ENCODE measurements around the gene POLE3. TPM values are rescaled to one million over a fixed set of nuclear protein-coding genes. Genes with fewer than 3 reads are reported as not detected.

The POLE3 gene
- total and polyA plus RNA-seq, 9 of the 15 experiments (the other 6 are each of a cell fraction or from before 2014, with no cell fraction given): 52.6 to 179 (median 110) TPM

DNA sequence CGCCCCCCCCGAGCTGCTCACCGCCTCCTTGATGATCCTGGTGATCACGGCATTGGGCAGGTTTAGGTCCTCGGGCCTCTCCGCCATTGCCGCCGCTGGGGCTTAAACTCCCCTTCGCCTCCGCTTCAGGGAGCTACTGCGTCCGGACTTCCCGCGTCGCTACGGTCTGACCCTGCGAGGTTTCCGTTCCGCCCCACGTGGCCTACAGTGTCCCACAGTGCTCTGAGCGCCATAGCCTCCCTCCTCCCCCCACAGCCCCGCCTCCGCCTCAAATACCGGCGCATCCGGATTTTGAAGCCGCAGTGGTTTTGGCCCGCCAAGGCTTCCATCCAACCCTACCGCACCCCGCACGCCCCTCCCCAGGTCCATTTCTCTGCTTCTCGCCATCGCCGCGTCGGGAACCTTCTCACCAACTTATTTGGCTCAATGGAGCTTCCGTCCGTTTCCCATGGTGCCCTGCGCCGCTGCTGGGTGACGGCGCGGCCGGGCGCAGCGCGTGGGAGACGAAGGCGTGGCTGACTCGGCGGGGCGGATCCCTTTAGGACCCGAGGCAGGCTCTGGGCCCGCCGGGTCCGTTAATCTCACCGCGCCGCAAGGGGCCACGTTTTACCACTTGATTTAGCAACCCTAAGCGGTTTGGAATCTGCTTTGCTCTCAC is at the start of gene POLE3, which contains the start of gene C9orf43 (continued):
- no peak for TF ChIP-seq FOXO4 (CRISPR knock-in tag; IDR thresholded peaks at IDR 0.05)
- TF ChIP-seq PRMT5 (CRISPR knock-in tag; IDR thresholded peaks at IDR 0.05): no peak
- TF ChIP-seq RBBP5 (IDR thresholded peaks at IDR 0.05; ENCODE audit: borderline replicate concordance, insufficient read depth, low read length, poor library complexity, severe bottlenecking): peak; percentile 99
- TF ChIP-seq SLC30A9 (CRISPR knock-in tag; IDR thresholded peaks at IDR 0.05): no peak
- TF ChIP-seq NR2C2 (CRISPR knock-in tag; IDR thresholded peaks at IDR 0.05): peak; percentile 26; the same call in 1 of the 2 replicates
- TF ChIP-seq NR2C2 (tag; IDR thresholded peaks at IDR 0.05): peak; percentile 90
- TF ChIP-seq ZNF224 (CRISPR knock-in tag; IDR thresholded peaks at IDR 0.05): no peak
- no peak for TF ChIP-seq HNRNPH1 (optimal IDR thresholded peaks at IDR 0.05; ENCODE audit: low read depth, low read length)
- no peak for TF ChIP-seq FOXJ3 (CRISPR knock-in tag; IDR thresholded peaks at IDR 0.05)
- no peak for TF ChIP-seq ZNF121 (CRISPR knock-in tag; conservative IDR thresholded peaks at IDR 0.05)
- TF ChIP-seq, protein P1, sequence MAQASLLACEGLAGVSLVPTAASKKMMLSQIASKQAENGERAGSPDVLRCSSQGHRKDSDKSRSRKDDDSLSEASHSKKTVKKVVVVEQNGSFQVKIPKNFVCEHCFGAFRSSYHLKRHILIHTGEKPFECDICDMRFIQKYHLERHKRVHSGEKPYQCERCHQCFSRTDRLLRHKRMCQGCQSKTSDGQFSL (CRISPR knock-in tag; IDR thresholded peaks at IDR 0.05): peak; percentile 95
- TF ChIP-seq, protein P1 (tag; IDR thresholded peaks at IDR 0.05): peak in 1 of 2 experiments; percentile 86; a peak in 2 of 4 replicates
- no peak for TF ChIP-seq ZNF717 (CRISPR knock-in tag; IDR thresholded peaks at IDR 0.05)
- TF ChIP-seq FOXK1 (CRISPR knock-in tag; IDR thresholded peaks at IDR 0.05; ENCODE audit: borderline replicate concordance): peak; percentile 8; the same call in 1 of the 2 replicates
- no peak for TF ChIP-seq WHSC1 (IDR thresholded peaks at IDR 0.05; ENCODE audit: low read length)
- TF ChIP-seq AFF1 (IDR thresholded peaks at IDR 0.05; ENCODE audit: low read depth in 1 of 2, partially characterized antibody in 2 of 2): peak; percentile 77 to 94
- TF ChIP-seq ILK (tag; IDR thresholded peaks at IDR 0.05; ENCODE audit: borderline replicate concordance, low read depth): no peak
- TF ChIP-seq STAT5A (IDR thresholded peaks at IDR 0.05; ENCODE audit: borderline replicate concordance, low read length): peak; percentile 23; the same call in 1 of the 2 replicates
- TF ChIP-seq, protein P2, sequence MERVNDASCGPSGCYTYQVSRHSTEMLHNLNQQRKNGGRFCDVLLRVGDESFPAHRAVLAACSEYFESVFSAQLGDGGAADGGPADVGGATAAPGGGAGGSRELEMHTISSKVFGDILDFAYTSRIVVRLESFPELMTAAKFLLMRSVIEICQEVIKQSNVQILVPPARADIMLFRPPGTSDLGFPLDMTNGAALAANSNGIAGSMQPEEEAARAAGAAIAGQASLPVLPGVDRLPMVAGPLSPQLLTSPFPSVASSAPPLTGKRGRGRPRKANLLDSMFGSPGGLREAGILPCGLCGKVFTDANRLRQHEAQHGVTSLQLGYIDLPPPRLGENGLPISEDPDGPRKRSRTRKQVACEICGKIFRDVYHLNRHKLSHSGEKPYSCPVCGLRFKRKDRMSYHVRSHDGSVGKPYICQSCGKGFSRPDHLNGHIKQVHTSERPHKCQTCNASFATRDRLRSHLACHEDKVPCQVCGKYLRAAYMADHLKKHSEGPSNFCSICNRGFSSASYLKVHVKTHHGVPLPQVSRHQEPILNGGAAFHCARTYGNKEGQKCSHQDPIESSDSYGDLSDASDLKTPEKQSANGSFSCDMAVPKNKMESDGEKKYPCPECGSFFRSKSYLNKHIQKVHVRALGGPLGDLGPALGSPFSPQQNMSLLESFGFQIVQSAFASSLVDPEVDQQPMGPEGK (CRISPR knock-in tag; IDR thresholded peaks at IDR 0.05; ENCODE audit: borderline replicate concordance): no peak
- no peak for TF ChIP-seq ZNF445 (CRISPR knock-in tag; IDR thresholded peaks at IDR 0.05; ENCODE audit: low read depth)
